COLO668 (cell line): ENCODE measurements around the gene DOCK11.

ENCODE experiments used
- DNase-seq: peaks from one replicate; lab custom pipeline; 2025; ENCODE audit not compliant: unreplicated experiment; lab: John Stamatoyannopoulos, UW

DOCK11 gene

GRCh38 chrX:118528071-118528737 lies 32.6 kb downstream of the DOCK11 start:
- no peak for DNase-seq

GRCh38 chrX:118530219-118530911 lies 34.8 kb downstream of the DOCK11 start:
- no peak for DNase-seq

- DNase-seq = no peak
Measured at GRCh38 chrX:118534716-118535493, 39.3 kb downstream of the DOCK11 start.

GRCh38 chrX:118536204-118536603 lies 40.6 kb downstream of the DOCK11 start:
- DNase-seq = no peak

- no peak for DNase-seq
Measured at GRCh38 chrX:118536687-118537461, 41.3 kb downstream of the DOCK11 start.

GRCh38 chrX:118538386-118538785 lies 42.8 kb downstream of the DOCK11 start:
- DNase-seq = no peak

- no peak for DNase-seq
Measured at GRCh38 chrX:118540342-118540741, 44.7 kb downstream of the DOCK11 start.

GRCh38 chrX:118541482-118541881 lies 45.9 kb downstream of the DOCK11 start:
- DNase-seq = no peak

GRCh38 chrX:118545510-118545909 lies 49.9 kb downstream of the DOCK11 start:
- no peak for DNase-seq

GRCh38 chrX:118548841-118549240 lies 53.2 kb downstream of the DOCK11 start:
- no peak for DNase-seq

GRCh38 chrX:118550792-118551191 lies 55.2 kb downstream of the DOCK11 start:
- DNase-seq = no peak

- no peak for DNase-seq
Measured at GRCh38 chrX:118551426-118551825, 55.8 kb downstream of the DOCK11 start.

GRCh38 chrX:118552121-118552900 lies 56.7 kb downstream of the DOCK11 start:
- no peak for DNase-seq

GRCh38 chrX:118553042-118553710 lies 57.6 kb downstream of the DOCK11 start:
- DNase-seq = no peak

GRCh38 chrX:118554511-118554910 lies 58.9 kb downstream of the DOCK11 start:
- no peak for DNase-seq

GRCh38 chrX:118558926-118559325 lies 63.3 kb downstream of the DOCK11 start:
- no peak for DNase-seq

- DNase-seq = no peak
Measured at GRCh38 chrX:118560489-118560888, 64.9 kb downstream of the DOCK11 start.

- DNase-seq = no peak
Measured at GRCh38 chrX:118562582-118563164, 67.1 kb downstream of the DOCK11 start.

GRCh38 chrX:118564498-118564897 lies 68.9 kb downstream of the DOCK11 start:
- DNase-seq = no peak

- DNase-seq = no peak
Measured at GRCh38 chrX:118565853-118566252, 70.2 kb downstream of the DOCK11 start.
